Lower leg skin (tissue), 3 donors: ENCODE data around the gene INSC.

Experiments
- CTCF ChIP-seq, 3 donors: fragments of 450-650 bp; IDR thresholded peaks; one replicate each; pipeline ENCODE4 v1.5.1; 2016; ENCODE audit warnings: antibody characterized with exemption in 3 of 3, mild to moderate bottlenecking in 3 of 3, moderate library complexity in 2 of 3
- POLR2A ChIP-seq, 2 donors: fragments of 450-650 bp; IDR thresholded peaks; one replicate each; pipeline ENCODE4 v1.6.1; 2016 to 2017; ENCODE audit warnings: antibody characterized with exemption in 2 of 2, mild to moderate bottlenecking in 1 of 2, moderate library complexity in 1 of 2

DNA sequence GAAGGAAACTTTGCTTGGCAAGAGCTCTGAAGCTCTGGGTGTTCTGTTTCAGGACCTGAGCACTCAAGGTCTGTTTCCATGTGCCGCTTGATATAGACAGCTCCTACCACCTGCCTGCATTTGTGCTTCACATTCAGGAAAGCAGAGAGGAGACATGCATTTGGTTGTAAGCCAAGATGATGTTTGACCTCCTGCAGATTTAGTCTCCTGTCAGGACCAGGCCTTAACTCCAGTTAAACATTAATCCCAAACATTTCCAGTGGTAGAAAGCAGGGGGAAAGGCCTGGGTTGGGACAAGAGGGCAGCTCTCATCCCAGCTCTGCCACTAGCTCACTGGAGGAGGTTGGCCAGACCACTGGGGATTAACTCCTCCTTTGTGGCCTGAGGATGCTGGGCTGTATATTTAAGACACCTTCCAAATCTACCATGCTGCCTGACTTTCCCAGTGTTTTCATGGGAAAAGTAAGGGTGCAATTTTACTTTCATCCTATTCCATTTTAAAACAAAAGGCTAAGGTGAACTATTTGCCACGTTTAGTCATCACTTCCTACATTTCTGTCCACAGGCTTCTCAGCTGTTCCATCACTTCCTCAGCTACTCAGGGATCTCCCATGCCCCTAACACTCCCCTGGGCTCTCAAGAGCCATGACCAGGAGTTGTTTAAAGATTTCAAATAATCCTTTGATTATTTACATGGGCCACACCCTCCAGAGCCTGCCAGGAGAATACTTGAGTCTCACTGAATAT, 80.9 kb downstream of the INSC start:
- TF ChIP-seq CTCF (IDR thresholded peaks at IDR 0.05) (no peak), POLR2A (IDR thresholded peaks at IDR 0.05) (no peak)
